ENCODE data around the gene WDR7. TPM values are rescaled to one million over a fixed set of nuclear protein-coding genes. Genes with fewer than 3 reads are reported as not detected.
A peak's percentile ranks its signal among the peaks of the same experiment; 100 is the strongest.

Gene WDR7
- total and polyA plus RNA-seq, 9 of the 15 experiments (the other 6 are each of a cell fraction or from before 2014, with no cell fraction given): 1.4 to 9.4 (median 5.3) TPM

DNA sequence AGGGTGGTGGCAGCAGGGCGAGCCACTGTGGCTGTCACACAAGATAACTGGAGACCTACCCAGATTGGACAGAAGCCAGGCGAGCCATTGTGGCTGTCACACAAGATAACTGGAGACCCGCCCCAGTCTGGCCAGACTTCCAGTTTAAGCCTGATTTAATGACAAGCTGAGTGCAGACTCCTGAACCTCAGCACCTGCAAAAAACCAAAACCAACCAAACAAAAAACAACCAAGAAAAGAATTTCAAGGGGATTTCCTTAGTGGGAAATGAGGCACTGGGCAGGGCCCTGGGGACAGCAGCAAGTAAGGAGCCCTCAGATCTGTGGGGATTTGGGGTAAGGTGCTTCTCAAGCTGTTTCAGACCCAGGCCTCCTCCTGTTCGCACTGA is 400.5 kb downstream of the WDR7 start (continued):
- TF ChIP-seq, protein P1, sequence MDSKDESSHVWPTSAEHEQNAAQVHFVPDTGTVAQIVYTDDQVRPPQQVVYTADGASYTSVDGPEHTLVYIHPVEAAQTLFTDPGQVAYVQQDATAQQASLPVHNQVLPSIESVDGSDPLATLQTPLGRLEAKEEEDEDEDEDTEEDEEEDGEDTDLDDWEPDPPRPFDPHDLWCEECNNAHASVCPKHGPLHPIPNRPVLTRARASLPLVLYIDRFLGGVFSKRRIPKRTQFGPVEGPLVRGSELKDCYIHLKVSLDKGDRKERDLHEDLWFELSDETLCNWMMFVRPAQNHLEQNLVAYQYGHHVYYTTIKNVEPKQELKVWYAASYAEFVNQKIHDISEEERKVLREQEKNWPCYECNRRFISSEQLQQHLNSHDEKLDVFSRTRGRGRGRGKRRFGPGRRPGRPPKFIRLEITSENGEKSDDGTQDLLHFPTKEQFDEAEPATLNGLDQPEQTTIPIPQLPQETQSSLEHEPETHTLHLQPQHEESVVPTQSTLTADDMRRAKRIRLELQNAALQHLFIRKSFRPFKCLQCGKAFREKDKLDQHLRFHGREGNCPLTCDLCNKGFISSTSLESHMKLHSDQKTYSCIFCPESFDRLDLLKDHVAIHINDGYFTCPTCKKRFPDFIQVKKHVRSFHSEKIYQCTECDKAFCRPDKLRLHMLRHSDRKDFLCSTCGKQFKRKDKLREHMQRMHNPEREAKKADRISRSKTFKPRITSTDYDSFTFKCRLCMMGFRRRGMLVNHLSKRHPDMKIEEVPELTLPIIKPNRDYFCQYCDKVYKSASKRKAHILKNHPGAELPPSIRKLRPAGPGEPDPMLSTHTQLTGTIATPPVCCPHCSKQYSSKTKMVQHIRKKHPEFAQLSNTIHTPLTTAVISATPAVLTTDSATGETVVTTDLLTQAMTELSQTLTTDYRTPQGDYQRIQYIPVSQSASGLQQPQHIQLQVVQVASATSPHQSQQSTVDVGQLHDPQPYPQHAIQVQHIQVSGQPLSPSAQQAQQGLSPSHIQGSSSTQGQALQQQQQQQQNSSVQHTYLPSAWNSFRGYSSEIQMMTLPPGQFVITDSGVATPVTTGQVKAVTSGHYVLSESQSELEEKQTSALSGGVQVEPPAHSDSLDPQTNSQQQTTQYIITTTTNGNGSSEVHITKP (IDR thresholded peaks at IDR 0.05; ENCODE audit: partially characterized antibody): no peak
- TF ChIP-seq, protein P2, sequence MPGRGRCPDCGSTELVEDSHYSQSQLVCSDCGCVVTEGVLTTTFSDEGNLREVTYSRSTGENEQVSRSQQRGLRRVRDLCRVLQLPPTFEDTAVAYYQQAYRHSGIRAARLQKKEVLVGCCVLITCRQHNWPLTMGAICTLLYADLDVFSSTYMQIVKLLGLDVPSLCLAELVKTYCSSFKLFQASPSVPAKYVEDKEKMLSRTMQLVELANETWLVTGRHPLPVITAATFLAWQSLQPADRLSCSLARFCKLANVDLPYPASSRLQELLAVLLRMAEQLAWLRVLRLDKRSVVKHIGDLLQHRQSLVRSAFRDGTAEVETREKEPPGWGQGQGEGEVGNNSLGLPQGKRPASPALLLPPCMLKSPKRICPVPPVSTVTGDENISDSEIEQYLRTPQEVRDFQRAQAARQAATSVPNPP (IDR thresholded peaks at IDR 0.05; ENCODE audit: borderline replicate concordance, insufficient read depth, insufficient read length): no peak
- no peak for TF ChIP-seq MCM7 (IDR thresholded peaks at IDR 0.05)
- no peak for TF ChIP-seq CC2D1A (IDR thresholded peaks at IDR 0.05)
- TF ChIP-seq KDM5B (IDR thresholded peaks at IDR 0.05; ENCODE audit: insufficient replicate concordance, low read depth, low read length): no peak
- TF ChIP-seq, protein P3, sequence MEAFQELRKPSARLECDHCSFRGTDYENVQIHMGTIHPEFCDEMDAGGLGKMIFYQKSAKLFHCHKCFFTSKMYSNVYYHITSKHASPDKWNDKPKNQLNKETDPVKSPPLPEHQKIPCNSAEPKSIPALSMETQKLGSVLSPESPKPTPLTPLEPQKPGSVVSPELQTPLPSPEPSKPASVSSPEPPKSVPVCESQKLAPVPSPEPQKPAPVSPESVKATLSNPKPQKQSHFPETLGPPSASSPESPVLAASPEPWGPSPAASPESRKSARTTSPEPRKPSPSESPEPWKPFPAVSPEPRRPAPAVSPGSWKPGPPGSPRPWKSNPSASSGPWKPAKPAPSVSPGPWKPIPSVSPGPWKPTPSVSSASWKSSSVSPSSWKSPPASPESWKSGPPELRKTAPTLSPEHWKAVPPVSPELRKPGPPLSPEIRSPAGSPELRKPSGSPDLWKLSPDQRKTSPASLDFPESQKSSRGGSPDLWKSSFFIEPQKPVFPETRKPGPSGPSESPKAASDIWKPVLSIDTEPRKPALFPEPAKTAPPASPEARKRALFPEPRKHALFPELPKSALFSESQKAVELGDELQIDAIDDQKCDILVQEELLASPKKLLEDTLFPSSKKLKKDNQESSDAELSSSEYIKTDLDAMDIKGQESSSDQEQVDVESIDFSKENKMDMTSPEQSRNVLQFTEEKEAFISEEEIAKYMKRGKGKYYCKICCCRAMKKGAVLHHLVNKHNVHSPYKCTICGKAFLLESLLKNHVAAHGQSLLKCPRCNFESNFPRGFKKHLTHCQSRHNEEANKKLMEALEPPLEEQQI (IDR thresholded peaks at IDR 0.05): no peak
- no peak for TF ChIP-seq ZNF408 (CRISPR knock-in tag; IDR thresholded peaks at IDR 0.05; ENCODE audit: low read depth)
- TF ChIP-seq NR2C1 (IDR thresholded peaks at IDR 0.05): no peak
- TF ChIP-seq NR2C1 (tag; IDR thresholded peaks at IDR 0.05): no peak
- no peak for TF ChIP-seq TSC22D4 (tag; IDR thresholded peaks at IDR 0.05)
- TF ChIP-seq, protein P4, sequence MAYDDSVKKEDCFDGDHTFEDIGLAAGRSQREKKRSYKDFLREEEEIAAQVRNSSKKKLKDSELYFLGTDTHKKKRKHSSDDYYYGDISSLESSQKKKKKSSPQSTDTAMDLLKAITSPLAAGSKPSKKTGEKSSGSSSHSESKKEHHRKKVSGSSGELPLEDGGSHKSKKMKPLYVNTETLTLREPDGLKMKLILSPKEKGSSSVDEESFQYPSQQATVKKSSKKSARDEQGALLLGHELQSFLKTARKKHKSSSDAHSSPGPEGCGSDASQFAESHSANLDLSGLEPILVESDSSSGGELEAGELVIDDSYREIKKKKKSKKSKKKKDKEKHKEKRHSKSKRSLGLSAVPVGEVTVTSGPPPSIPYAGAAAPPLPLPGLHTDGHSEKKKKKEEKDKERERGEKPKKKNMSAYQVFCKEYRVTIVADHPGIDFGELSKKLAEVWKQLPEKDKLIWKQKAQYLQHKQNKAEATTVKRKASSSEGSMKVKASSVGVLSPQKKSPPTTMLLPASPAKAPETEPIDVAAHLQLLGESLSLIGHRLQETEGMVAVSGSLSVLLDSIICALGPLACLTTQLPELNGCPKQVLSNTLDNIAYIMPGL (CRISPR knock-in tag; IDR thresholded peaks at IDR 0.05): no peak
- peak; percentile 50; the same call in 1 of the 2 replicates for TF ChIP-seq FOXM1 (IDR thresholded peaks at IDR 0.05; ENCODE audit: low read depth)
- TF ChIP-seq FOXM1 (CRISPR knock-in tag; IDR thresholded peaks at IDR 0.05; ENCODE audit: low read depth): no peak
- TF ChIP-seq, protein P5, sequence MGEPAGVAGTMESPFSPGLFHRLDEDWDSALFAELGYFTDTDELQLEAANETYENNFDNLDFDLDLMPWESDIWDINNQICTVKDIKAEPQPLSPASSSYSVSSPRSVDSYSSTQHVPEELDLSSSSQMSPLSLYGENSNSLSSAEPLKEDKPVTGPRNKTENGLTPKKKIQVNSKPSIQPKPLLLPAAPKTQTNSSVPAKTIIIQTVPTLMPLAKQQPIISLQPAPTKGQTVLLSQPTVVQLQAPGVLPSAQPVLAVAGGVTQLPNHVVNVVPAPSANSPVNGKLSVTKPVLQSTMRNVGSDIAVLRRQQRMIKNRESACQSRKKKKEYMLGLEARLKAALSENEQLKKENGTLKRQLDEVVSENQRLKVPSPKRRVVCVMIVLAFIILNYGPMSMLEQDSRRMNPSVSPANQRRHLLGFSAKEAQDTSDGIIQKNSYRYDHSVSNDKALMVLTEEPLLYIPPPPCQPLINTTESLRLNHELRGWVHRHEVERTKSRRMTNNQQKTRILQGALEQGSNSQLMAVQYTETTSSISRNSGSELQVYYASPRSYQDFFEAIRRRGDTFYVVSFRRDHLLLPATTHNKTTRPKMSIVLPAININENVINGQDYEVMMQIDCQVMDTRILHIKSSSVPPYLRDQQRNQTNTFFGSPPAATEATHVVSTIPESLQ (CRISPR knock-in tag; IDR thresholded peaks at IDR 0.05): no peak
- TF ChIP-seq, protein P6, sequence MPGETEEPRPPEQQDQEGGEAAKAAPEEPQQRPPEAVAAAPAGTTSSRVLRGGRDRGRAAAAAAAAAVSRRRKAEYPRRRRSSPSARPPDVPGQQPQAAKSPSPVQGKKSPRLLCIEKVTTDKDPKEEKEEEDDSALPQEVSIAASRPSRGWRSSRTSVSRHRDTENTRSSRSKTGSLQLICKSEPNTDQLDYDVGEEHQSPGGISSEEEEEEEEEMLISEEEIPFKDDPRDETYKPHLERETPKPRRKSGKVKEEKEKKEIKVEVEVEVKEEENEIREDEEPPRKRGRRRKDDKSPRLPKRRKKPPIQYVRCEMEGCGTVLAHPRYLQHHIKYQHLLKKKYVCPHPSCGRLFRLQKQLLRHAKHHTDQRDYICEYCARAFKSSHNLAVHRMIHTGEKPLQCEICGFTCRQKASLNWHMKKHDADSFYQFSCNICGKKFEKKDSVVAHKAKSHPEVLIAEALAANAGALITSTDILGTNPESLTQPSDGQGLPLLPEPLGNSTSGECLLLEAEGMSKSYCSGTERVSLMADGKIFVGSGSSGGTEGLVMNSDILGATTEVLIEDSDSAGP (CRISPR knock-in tag; IDR thresholded peaks at IDR 0.05): no peak

Data from K562 (cell line).